ACC112 (cell line): ENCODE measurements around the gene VPS18.

Source experiments
- H2AFZ ChIP-seq: fragments of 200-600 bp; sonication (generic); one replicate; pipeline ENCODE4 v1.6.0; 2017; ENCODE audit warnings: antibody characterized with exemption, low read length; ENCODE audit not compliant: unreplicated experiment
- H3K27ac ChIP-seq: fragments of 200-600 bp; sonication (generic); 2 replicates; pipeline ENCODE4 v1.5.1; 2014; ENCODE audit warnings: low read depth, mild to moderate bottlenecking, antibody characterized with exemption, low read length, moderate library complexity
- H3K27me3 ChIP-seq: fragments of 200-600 bp; sonication (generic); 2 replicates; pipeline ENCODE4 v1.6.1; 2014; ENCODE audit warnings: mild to moderate bottlenecking, antibody characterized with exemption, low read length, moderate library complexity, mixed read lengths; ENCODE audit not compliant: insufficient read depth
- H3K36me3 ChIP-seq: fragments of 200-600 bp; sonication (generic); 2 replicates; pipeline ENCODE4 v1.6.1; 2016; ENCODE audit warnings: mild to moderate bottlenecking, antibody characterized with exemption, low read length, moderate library complexity, mixed read lengths; ENCODE audit not compliant: insufficient read depth
- H3K4me1 ChIP-seq: fragments of 200-600 bp; sonication (generic); one replicate; pipeline ENCODE4 v1.6.1; 2016; ENCODE audit warnings: low read length, mixed read lengths; ENCODE audit not compliant: insufficient read depth, unreplicated experiment, control insufficient read depth
- H3K4me3 ChIP-seq: fragments of 200-600 bp; sonication (generic); 2 replicates; pipeline ENCODE4 v1.5.1; 2014; ENCODE audit warnings: mild to moderate bottlenecking, low read depth, low read length
- H3K79me2 ChIP-seq: fragments of 200-600 bp; sonication (generic); one replicate; pipeline ENCODE4 v1.6.0; 2016; ENCODE audit warnings: low read length; ENCODE audit not compliant: control insufficient read depth, unreplicated experiment, insufficient read depth

VPS18 gene

GRCh38 chr15:40952301-40952900 lies 58.2 kb downstream of the VPS18 start:
- Histone ChIP-seq H3K79me2 (peaks cover 6% of the 10 kb centered on the region), H2AFZ (peak overlapping the region; percentile 85), H3K4me3 (peak overlapping the region; percentile 95), H3K27ac (peak overlapping the region; percentile 66), H3K4me1 (peaks cover 9% of the 10 kb centered on the region), H3K36me3 (no peaks in the 10 kb centered on the region), H3K27me3 (no peaks in the 10 kb centered on the region)

DNA sequence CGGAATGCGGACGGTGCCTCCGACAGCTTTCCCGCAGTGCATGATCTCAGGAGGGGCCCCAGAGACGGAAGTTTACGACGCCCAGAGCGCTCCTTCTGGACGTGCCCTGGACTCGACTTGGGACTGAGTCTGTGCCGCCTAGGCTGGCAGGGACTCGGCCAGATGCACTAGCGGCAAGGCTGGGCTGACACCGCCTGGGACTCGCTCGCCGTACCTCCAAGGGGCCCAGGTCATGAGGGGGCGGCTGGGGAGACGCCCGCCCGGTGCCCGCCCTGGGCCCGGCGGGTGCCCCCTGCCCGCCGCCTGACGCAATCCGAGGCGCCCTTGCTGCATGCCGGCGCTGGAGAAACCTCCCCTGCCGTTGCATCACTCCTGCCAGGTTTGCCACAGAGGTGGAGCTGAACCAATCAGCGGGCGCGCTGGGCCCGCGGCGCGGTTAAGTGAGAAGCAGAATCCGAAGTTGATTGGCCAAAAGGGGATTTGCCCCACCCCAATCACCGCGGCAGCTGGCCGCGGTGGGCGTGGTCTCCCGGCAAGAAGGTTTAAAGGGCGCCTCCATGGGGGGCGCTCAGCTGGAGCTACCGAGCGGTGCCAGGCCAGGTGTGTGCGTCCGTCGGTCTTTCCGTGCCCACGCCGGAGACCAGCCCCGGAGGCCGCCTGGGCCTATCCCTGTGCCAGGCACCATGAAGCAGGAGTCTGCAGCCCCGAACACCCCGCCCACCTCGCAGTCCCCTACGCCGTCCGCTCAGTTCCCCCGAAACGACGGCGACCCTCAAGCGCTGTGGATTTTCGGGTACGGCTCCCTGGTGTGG lies 58.9 kb downstream of the VPS18 start, which contains the start of gene CHAC1:
CHAC1 (plus strand) TSS at position 571 of the 812 bp plus-strand sequence; CDS start at position 684, 113 bp downstream.
- H3K79me2 ChIP-seq: peaks cover 6% of the 10 kb centered on the region
- peak within 1 kb of the TSS; percentile 66 for H3K27ac ChIP-seq

More for the DNA sequence above, 58.9 kb downstream of the VPS18 start, which contains the start of gene CHAC1:
- H3K4me1 ChIP-seq: peaks cover 9% of the 10 kb centered on the region
- H3K27me3 ChIP-seq: no peaks in the 10 kb centered on the region
- peak within 1 kb of the TSS; percentile 87 for H2AFZ ChIP-seq
- no peaks in the 10 kb centered on the region for H3K36me3 ChIP-seq
- H3K4me3 ChIP-seq: peak within 1 kb of the TSS; percentile 95
